Cardiac muscle cell (in vitro differentiated cells and primary cell): ENCODE measurements around the gene SRD5A1. TPM values are rescaled to one million over a fixed set of nuclear protein-coding genes. Genes with fewer than 3 reads are reported as not detected.
A peak's percentile ranks its signal among the peaks of the same experiment; 100 is the strongest.

Source experiments
- DNase-seq, 2 donors: peaks; one replicate each; pipeline versions ENCODE4 v3.0.0 to v3.0.0-alpha.2; 2010 to 2017; ENCODE audit warnings: low read depth in 1 of 2, low spot score in 1 of 2
- H3K27ac ChIP-seq: fragments of 200-600 bp; sonication (generic); 2 replicates; pipeline ENCODE4 v1.5.1; 2016
- H3K27me3 ChIP-seq: fragments of 200-600 bp; sonication (generic); 2 replicates; pipeline ENCODE4 v1.6.0; 2016; ENCODE audit warnings: control low read depth
- H3K36me3 ChIP-seq: fragments of 200-600 bp; sonication (generic); 2 replicates; pipeline ENCODE4 v1.5.1; 2016; ENCODE audit warnings: control low read depth
- H3K4me1 ChIP-seq: fragments of 200-600 bp; sonication (generic); 2 replicates; pipeline ENCODE4 v1.8.1; 2017; ENCODE audit warnings: low read depth, mild to moderate bottlenecking, mixed run types
- H3K4me3 ChIP-seq: fragments of 200-600 bp; sonication (generic); 2 replicates; pipeline ENCODE4 v1.5.1; 2016; ENCODE audit warnings: mild to moderate bottlenecking
- H3K9me3 ChIP-seq: fragments of 200-600 bp; sonication (generic); 2 replicates; pipeline ENCODE4 v1.5.1; 2017; ENCODE audit warnings: low read depth, mild to moderate bottlenecking, control low read depth
- polyA plus RNA-seq: library from polyadenylated mRNA; unstranded; fragments of >200 nt; fragmentation: Nextera tagmentation; extraction: Ambion mirVana; gene quantifications from 2 replicates; pipeline ENCODE4 v1.2.1, GENCODE V29; 2016
- total RNA-seq: library from RNA; depleted of rRNA; stranded (reverse); fragments of >200 nt; gene quantifications from 2 replicates; pipeline ENCODE4 v1.2.3, GENCODE V29; 2016
- TF ChIP-seq, protein P1 (sequence below): IDR thresholded peaks from 2 replicates; pipeline ENCODE4 v1.5.1; 2012; ENCODE audit warnings: low read depth, mild to moderate bottlenecking, low read length

Gene SRD5A1
- total and polyA plus RNA-seq, 2 experiments from 2014 or later, result 20.1 to 29.9 TPM

GRCh38 chr5:6711409-6712141, 78.3 kb downstream of the SRD5A1 start:
- DNase-seq, result no peak
- Histone ChIP-seq H3K27ac (peak overlapping the region; percentile 92), H3K4me3 (peak overlapping the region; percentile 59), H3K4me1 (peaks cover 24% of the 10 kb centered on the region), H3K27me3 (no peaks in the 10 kb centered on the region), H3K9me3 (no peaks in the 10 kb centered on the region), H3K36me3 (no peaks in the 10 kb centered on the region)
- TF ChIP-seq, protein P1, sequence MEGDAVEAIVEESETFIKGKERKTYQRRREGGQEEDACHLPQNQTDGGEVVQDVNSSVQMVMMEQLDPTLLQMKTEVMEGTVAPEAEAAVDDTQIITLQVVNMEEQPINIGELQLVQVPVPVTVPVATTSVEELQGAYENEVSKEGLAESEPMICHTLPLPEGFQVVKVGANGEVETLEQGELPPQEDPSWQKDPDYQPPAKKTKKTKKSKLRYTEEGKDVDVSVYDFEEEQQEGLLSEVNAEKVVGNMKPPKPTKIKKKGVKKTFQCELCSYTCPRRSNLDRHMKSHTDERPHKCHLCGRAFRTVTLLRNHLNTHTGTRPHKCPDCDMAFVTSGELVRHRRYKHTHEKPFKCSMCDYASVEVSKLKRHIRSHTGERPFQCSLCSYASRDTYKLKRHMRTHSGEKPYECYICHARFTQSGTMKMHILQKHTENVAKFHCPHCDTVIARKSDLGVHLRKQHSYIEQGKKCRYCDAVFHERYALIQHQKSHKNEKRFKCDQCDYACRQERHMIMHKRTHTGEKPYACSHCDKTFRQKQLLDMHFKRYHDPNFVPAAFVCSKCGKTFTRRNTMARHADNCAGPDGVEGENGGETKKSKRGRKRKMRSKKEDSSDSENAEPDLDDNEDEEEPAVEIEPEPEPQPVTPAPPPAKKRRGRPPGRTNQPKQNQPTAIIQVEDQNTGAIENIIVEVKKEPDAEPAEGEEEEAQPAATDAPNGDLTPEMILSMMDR, result no peak

- H3K27me3 ChIP-seq, result no peaks in the 10 kb centered on the region
- H3K9me3 ChIP-seq, result no peaks in the 10 kb centered on the region
- TF ChIP-seq, protein P1, result no peak
- H3K4me3 ChIP-seq, result peak overlapping the region; percentile 59
- peak overlapping the region; percentile 92 for H3K27ac ChIP-seq
- peaks cover 30% of the 10 kb centered on the region for H3K4me1 ChIP-seq
- peak; percentile 57 to 69 for DNase-seq
- H3K36me3 ChIP-seq, result no peaks in the 10 kb centered on the region
These were observed 78.9 kb downstream of the SRD5A1 start for GRCh38 chr5:6712142-6712576.

DNA sequence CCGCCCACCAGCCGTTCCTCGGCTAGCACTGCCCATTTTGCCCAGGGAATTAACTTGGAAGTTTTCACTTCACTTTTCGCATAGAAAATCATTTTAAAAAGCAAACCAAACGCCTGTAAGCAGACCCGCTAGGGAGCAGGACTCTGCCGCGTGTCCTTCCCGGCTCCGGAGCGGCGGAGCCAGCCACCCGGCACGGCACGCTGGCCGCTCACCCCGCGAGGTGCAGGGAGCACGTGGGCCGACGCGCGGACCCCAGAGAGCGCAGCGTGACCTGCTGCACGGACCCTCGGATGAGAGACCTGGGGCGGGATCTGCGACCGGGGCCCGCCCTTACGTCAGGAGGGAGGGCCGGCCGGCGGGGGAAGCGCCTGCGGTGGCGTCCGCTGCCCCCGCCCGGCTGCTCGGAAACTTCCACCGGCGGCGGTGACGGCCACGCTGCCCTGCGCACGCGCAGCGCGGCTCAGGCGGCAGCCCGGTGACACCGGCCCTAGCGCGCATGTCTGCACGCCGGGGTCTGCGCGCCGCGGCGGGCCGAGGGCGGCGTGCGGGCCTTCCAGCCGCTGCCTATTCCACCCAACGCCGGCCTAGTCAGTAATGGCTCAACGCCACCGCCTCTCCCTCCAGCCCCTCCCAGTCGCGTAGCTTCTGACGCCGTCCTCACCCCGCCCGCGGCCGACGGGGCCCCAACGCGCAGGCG, 79.5 kb downstream of the SRD5A1 start:
- Histone ChIP-seq H3K9me3 (no peaks in the 10 kb centered on the region), H3K27me3 (no peaks in the 10 kb centered on the region), H3K4me3 (peak overlapping the region; percentile 59), H3K4me1 (peaks cover 36% of the 10 kb centered on the region), H3K27ac (peak overlapping the region; percentile 92), H3K36me3 (no peaks in the 10 kb centered on the region)
- TF ChIP-seq, protein P1, result peak; percentile 1
- peak; percentile 96 to 98 for DNase-seq

- Histone ChIP-seq H3K4me1 (peaks cover 37% of the 10 kb centered on the region), H3K27ac (peak within 1 kb of the TSS; percentile 92), H3K27me3 (no peaks in the 10 kb centered on the region), H3K36me3 (no peaks in the 10 kb centered on the region), H3K9me3 (no peaks in the 10 kb centered on the region), H3K4me3 (peak within 1 kb of the TSS; percentile 81)
- peak; percentile 26 to 41 for DNase-seq
- TF ChIP-seq, protein P1, result no peak
These were observed 80.3 kb downstream of the SRD5A1 start, which contains the start of gene TENT4A for GRCh38 chr5:6713274-6714225. Gene TENT4A, plus strand, starts transcription at chr5:6713432. Its CDS starts 552 bp downstream, at chr5:6713984.
